MM.1S (cell line): Measurements from ENCODE around the gene UCP3.

Source experiments
- CTCF ChIP-seq: fragments of 300-600 bp; sonication (generic); IDR thresholded peaks from 2 replicates; pipeline ENCODE4 v1.5.1; 2016; ENCODE audit warnings: antibody characterized with exemption, low read length, mixed read lengths
- EZH2 ChIP-seq: fragments of 300-600 bp; sonication (generic); optimal IDR thresholded peaks from 2 replicates; pipeline ENCODE3; 2017; ENCODE audit warnings: low read depth, mild to moderate bottlenecking, antibody characterized with exemption, low read length, mixed read lengths

GRCh38 chr11:74010306-74011300 lies 1.7 kb upstream of the UCP3 start:
- TF ChIP-seq CTCF: no peak
- TF ChIP-seq EZH2: no peak
